GM18870 (cell line): Measurements from ENCODE around the gene LIFR.
"Not testable (repeated sequence)": the region's sequence is repeated elsewhere in the genome, so short reads cannot be mapped to it uniquely, and the experiment has no call there.

ENCODE experiments used
- ATAC-seq: cut with Tn5 transposase; IDR thresholded peaks from one replicate; pipeline ENCODE4 v1.9.1; 2021; ENCODE audit warnings: moderate library complexity; ENCODE audit not compliant: unreplicated experiment

Gene LIFR

GRCh38 chr5:38556599-38557307 is at the start of gene LIFR:
TSS of gene LIFR (minus strand) at chr5:38556646. CDS start at chr5:38530647, 25,999 bp downstream.
- ATAC-seq: no peak

GRCh38 chr5:38605610-38606009 is 49.2 kb upstream of the LIFR start:
- ATAC-seq: no peak

- ATAC-seq: no peak
Measured at GRCh38 chr5:38603691-38604090, 47.2 kb upstream of the LIFR start.

GRCh38 chr5:38602641-38603040 is 46.2 kb upstream of the LIFR start:
- ATAC-seq: no peak

- no peak for ATAC-seq
Measured at GRCh38 chr5:38601863-38602298, 45.4 kb upstream of the LIFR start.

GRCh38 chr5:38601133-38601862 is 44.9 kb upstream of the LIFR start:
- no peak for ATAC-seq

- no peak for ATAC-seq
Measured at GRCh38 chr5:38600329-38601045, 44.0 kb upstream of the LIFR start.

- ATAC-seq: not testable (repeated sequence)
Measured at GRCh38 chr5:38599751-38600150, 43.3 kb upstream of the LIFR start.

GRCh38 chr5:38598994-38599617 is 42.7 kb upstream of the LIFR start:
- no peak for ATAC-seq

GRCh38 chr5:38598296-38598993 is 42.0 kb upstream of the LIFR start:
- no peak for ATAC-seq

GRCh38 chr5:38596981-38597380 is 40.5 kb upstream of the LIFR start:
- ATAC-seq: no peak

GRCh38 chr5:38595132-38595745 is 38.8 kb upstream of the LIFR start:
- no peak for ATAC-seq

- ATAC-seq: no peak
Measured at GRCh38 chr5:38593959-38594358, 37.5 kb upstream of the LIFR start.

- no peak for ATAC-seq
Measured at GRCh38 chr5:38591523-38591849, 35.0 kb upstream of the LIFR start.

- ATAC-seq: no peak
Measured at GRCh38 chr5:38590838-38591522, 34.5 kb upstream of the LIFR start.

- ATAC-seq: no peak
Measured at GRCh38 chr5:38589629-38590028, 33.2 kb upstream of the LIFR start.

GRCh38 chr5:38585816-38586215 is 29.4 kb upstream of the LIFR start:
- no peak for ATAC-seq

- ATAC-seq: no peak
Measured at GRCh38 chr5:38583500-38583899, 27.1 kb upstream of the LIFR start.

GRCh38 chr5:38582975-38583319 is 26.5 kb upstream of the LIFR start:
- ATAC-seq: no peak
